Esophagus mucosa (tissue), 1 donor: ENCODE results near the gene ATP11C. TPM values are rescaled to one million over a fixed set of nuclear protein-coding genes. Genes with fewer than 3 reads are reported as not detected.
"Not testable (repeated sequence)": the region's sequence is repeated elsewhere in the genome, so short reads cannot be mapped to it uniquely, and the experiment has no call there.

ENCODE experiments used
- ATAC-seq: fragments of 200-7000 bp; cut with Tn5 transposase; one replicate; pipeline ENCODE4 v1.9.1; 2020
- total RNA-seq: library from RNA; stranded (reverse); gene quantifications from one replicate; pipeline ENCODE4 v1.2.4, GENCODE V29; 2023
- donor health status: DM: yes; HTN: yes; CAD: no.

The ATP11C gene
- total RNA-seq, 1 donor from 2014 or later: 6.5 TPM

DNA sequence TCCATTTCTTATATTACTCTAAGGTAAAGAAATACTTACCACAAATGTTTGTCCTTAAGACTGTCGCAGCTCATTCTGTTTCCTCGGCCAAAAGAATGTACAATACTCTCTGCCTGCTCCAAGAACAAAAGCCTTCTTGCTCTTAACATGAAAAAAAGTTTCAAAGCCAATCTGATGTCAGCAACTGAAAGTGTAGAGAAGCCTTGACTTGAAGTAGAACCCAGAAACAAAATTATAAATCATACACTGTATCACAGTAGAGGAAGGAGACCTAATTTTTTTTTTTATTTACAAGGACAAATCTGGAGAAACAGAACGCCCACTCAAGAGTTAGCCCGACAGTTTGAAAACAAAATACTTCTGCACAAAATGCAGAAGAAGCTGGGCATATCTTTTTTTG, 224.8 kb downstream of the ATP11C start, which contains the start of gene MCF2:
Gene MCF2, minus strand, starts transcription at position 101 of the 400 bp plus-strand sequence. CDS start 56,423 bp downstream, outside the sequence.
- ATAC-seq: no peak

DNA sequence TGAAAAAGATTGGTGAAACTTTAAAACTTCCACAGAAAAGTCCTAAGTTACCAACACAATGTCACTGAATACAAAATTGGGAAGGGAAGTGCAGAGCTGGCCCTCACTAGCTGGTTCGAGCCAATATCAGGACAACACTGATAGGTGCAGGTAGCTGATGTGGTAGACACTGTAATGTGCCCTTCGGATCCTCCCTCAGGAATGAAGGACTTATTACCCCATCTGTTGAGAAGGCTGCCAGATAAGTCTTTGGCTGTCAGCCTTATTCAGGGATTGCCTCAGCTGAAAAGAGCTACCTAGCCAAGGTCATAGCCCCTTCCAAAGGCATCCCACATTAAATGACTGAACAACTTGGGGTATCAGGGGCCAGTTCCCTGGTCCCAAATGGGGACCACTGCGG, 230.2 kb downstream of the ATP11C start:
- no peak for ATAC-seq

DNA sequence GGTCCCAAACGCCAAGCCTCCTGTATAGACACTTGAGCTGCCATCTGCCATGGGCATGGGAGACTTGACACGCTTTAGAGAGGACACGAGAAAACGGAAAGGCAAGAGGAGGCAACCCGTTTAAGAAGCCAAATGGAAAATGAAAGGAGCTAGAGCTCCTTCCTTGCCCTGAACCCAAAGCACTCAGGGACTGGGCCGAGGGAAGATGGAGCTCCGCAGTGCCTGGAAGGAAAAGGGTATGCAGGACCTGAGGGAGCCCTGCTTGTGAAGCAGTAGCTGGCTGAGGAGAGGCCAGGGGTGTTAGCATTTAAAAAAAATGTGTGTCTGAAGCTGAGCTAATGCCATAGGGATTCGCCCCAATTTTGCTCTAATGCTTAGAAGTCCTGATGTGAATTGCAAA, 239.9 kb downstream of the ATP11C start:
- no peak for ATAC-seq

DNA sequence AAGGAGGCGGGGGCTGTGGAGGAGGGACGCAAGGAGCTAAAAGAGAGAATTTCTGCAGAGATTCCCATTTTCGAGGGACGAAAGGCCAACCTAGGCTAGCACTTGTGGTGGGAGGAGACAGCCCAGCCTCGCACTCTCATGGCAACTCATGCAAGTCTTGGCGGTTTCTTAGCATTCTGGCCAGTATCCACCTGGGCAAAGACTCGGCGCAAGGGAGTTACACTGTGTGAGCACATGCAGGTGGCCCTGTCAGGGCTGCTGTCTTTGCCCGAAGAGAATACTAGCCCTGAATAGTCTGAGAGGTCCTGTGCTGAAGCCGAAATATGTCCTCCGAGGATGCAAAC, 240.4 kb downstream of the ATP11C start:
- ATAC-seq: peak; percentile 26

DNA sequence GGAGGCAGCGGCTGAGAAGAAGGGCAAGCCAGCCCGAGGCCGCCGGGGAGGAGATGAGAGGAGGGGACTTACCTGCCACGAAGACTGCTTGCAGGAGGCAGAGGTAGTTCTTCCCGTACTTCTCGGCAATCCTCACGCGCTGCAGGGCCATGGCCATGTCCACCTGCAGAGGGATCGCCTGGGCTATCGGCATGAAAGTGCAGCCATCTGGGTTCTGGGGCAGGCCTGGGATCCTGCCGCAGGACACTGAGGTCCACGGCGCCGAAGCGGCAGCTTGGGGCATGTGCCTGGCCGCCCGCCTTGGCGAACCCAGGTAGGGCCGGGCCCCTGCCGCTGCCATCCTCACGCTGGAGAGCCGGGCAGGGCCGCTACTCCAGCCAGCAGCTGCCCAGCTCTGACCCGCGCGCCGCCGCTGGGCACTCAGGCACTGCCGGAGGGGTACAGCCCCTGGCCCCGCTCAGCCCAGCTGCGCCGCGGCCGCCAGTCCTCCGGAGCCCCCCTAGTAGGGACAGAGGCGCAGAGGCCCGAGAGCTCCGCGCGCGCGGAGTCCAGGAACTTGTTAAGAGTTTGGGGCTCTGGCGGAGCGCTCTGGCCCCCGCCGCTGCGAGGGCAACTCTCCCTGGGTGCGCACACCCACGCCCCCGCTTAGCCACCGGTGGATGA, 240.9 kb downstream of the ATP11C start:
- no peak for ATAC-seq

DNA sequence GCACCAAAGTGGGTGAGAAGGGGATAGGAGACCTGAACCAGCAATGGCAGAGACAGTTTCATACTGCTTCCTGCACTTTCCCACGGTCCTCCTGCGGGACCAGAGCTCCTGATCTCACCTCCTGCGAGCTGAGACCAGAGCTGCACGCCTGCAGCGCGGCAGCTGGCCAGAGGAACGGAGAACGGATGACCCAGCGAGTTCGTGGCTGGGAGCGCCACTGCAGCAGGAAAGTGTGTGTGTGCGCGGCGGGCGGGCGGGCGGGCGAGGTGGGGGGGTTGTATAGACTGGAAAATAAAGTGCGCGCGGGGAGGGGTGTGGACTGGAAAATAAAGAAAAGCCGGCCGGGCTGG, 241.4 kb downstream of the ATP11C start:
- ATAC-seq: no peak

DNA sequence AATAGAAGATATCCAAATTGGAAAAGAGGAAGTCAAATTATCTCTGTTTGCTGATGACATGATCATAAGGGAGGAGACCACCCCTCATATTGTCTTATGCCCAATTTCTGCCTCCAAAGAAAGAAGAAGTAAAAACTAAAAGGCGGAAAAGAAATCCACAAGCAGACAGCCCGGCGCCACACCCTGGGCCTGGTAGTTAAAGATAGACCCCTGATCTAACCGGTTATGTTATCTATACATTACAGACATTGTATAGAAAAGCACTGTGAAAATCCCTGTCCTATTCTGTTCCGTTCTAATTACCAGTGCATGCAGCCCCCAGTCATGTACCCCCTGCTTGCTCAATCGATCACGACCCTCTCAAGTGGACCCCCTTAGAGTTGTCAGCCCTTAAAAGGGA, 247.7 kb downstream of the ATP11C start:
- not testable (repeated sequence) for ATAC-seq

DNA sequence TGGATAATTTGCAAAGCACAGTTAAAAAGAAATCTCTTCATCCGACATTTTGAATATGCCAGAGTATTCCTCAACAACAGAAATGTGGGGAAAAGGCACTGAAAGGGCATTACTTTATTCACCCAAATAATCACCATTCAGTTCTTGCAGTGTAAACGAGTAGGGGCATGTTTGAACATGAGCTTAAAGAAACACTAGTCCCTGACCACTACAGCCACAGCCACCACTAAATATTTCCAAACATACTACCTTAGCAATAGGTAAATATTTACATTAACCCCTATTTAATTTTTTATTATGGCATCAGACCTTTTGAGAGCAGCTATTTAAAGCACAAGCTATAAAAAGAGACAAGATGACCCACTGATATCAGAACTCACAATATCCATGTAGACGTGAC, 252.5 kb downstream of the ATP11C start:
- no peak for ATAC-seq

Other genes with a start within 250 kb of the ATP11C start
- gene MCF2, start 224.9 kb downstream of the ATP11C start, total RNA-seq: not detected
- gene CXorf66, start 32.5 kb upstream of the ATP11C start, total RNA-seq: not detected